Fibroblast of lung (primary cell): ENCODE measurements around the gene ERCC6L2.

Source experiments
- EZH2 ChIP-seq: IDR thresholded peaks from 2 replicates; pipeline ENCODE4 v1.5.1; 2012; ENCODE audit warnings: low read length, control low read depth, mild to moderate bottlenecking; ENCODE audit errors: missing control alignments
- TF ChIP-seq, protein P1 (sequence below), 2 donors: IDR thresholded peaks in 1 of 2; conservative IDR thresholded peaks in 1 of 2; 1 replicate in 1 of 2; 2 replicates in 1 of 2; pipeline ENCODE4 v1.5.1; 2011 to 2012; ENCODE audit warnings: low read length in 2 of 2, control low read depth in 1 of 2, inconsistent platforms in 1 of 2, low read depth in 1 of 2, mild to moderate bottlenecking in 1 of 2

DNA sequence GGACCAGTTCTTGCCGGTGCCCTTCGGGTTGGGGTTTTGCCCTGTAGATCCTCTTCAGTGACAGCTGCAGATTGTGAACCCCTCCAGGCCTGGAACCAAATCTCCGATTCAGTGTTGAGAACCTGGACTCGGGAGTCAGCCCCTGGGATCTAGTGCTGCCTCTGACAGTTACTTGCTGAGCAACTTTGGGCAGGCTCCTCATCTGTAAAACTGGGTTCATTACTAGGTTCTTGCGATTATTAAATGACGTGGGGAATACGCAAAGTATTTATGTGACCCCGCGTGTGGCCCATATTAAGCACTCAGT is 600 bp downstream of the ERCC6L2 start:
- TF ChIP-seq, protein P1, sequence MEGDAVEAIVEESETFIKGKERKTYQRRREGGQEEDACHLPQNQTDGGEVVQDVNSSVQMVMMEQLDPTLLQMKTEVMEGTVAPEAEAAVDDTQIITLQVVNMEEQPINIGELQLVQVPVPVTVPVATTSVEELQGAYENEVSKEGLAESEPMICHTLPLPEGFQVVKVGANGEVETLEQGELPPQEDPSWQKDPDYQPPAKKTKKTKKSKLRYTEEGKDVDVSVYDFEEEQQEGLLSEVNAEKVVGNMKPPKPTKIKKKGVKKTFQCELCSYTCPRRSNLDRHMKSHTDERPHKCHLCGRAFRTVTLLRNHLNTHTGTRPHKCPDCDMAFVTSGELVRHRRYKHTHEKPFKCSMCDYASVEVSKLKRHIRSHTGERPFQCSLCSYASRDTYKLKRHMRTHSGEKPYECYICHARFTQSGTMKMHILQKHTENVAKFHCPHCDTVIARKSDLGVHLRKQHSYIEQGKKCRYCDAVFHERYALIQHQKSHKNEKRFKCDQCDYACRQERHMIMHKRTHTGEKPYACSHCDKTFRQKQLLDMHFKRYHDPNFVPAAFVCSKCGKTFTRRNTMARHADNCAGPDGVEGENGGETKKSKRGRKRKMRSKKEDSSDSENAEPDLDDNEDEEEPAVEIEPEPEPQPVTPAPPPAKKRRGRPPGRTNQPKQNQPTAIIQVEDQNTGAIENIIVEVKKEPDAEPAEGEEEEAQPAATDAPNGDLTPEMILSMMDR (conservative IDR thresholded peaks at IDR 0.05 in 1 of 2, IDR thresholded peaks at IDR 0.05 in 1 of 2; ENCODE audit: low read depth in 1 of 2, low read length in 2 of 2) = no peak
- no peak for TF ChIP-seq EZH2
